SU-DHL-6 (cell line): ENCODE results near the gene ASH1L.

Experiments used
- CTCF ChIP-seq: fragments of 200-600 bp; sonication (generic); IDR thresholded peaks from one replicate; pipeline ENCODE4 v1.5.1; 2017; ENCODE audit warnings: antibody characterized with exemption, mild to moderate bottlenecking, low read length, moderate library complexity; ENCODE audit not compliant: insufficient read depth, poor library complexity, severe bottlenecking
- EZH2phosphoT487 ChIP-seq: fragments of 200-600 bp; sonication (generic), shearing (Covaris generic); conservative IDR thresholded peaks from 2 replicates; pipeline ENCODE4 v1.6.1; 2018; ENCODE audit warnings: mild to moderate bottlenecking, antibody characterized with exemption, low read length, moderate library complexity, mixed read lengths

- no peak for TF ChIP-seq CTCF
- no peak for TF ChIP-seq EZH2phosphoT487
These were observed 62.5 kb downstream of the ASH1L start for GRCh38 chr1:155499953-155500639.
